Measurements from ENCODE around the gene IL12RB2. TPM values are rescaled to one million over a fixed set of nuclear protein-coding genes. Genes with fewer than 3 reads are reported as not detected.

IL12RB2 gene
- total RNA-seq, 4 donors from 2014 or later: 0.64 to 1.1 TPM; not detected in 2

DNA sequence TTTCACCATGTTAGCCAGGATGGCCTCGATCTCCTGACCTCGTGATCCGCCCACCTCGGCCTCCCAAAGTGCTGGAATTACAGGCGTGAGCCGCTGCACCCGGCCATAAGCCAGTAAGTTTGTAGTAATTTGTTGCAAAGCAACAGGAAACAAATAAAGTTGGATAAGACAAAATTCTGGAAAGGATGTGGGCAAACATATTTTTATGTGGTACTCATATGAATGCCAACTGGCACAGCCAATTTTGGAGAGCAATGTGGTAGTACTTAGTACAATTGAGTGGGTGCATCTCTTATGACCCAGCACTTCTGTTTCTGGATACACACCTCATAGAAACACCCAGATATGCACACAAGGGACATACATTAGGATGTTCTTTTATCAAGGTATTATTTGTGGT, 8.4 kb upstream of the IL12RB2 start:
- H3K4me1 ChIP-seq: no peaks in the 10 kb centered on the region
- intact Hi-C loops (cut with DNase I; ENCODE audit: low total_unique reads): no loop called here
- no peak for DNase-seq
- H3K9me3 ChIP-seq: no peaks in the 10 kb centered on the region
- H3K27ac ChIP-seq: no peak overlapping the region
- TF ChIP-seq, protein P1, sequence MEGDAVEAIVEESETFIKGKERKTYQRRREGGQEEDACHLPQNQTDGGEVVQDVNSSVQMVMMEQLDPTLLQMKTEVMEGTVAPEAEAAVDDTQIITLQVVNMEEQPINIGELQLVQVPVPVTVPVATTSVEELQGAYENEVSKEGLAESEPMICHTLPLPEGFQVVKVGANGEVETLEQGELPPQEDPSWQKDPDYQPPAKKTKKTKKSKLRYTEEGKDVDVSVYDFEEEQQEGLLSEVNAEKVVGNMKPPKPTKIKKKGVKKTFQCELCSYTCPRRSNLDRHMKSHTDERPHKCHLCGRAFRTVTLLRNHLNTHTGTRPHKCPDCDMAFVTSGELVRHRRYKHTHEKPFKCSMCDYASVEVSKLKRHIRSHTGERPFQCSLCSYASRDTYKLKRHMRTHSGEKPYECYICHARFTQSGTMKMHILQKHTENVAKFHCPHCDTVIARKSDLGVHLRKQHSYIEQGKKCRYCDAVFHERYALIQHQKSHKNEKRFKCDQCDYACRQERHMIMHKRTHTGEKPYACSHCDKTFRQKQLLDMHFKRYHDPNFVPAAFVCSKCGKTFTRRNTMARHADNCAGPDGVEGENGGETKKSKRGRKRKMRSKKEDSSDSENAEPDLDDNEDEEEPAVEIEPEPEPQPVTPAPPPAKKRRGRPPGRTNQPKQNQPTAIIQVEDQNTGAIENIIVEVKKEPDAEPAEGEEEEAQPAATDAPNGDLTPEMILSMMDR (IDR thresholded peaks at IDR 0.05): no peak
- no peak for TF ChIP-seq POLR2A (IDR thresholded peaks at IDR 0.05)
- no peak overlapping the region for H3K4me3 ChIP-seq
- H3K27me3 ChIP-seq: no peaks in the 10 kb centered on the region
- H3K36me3 ChIP-seq: no peaks in the 10 kb centered on the region

DNA sequence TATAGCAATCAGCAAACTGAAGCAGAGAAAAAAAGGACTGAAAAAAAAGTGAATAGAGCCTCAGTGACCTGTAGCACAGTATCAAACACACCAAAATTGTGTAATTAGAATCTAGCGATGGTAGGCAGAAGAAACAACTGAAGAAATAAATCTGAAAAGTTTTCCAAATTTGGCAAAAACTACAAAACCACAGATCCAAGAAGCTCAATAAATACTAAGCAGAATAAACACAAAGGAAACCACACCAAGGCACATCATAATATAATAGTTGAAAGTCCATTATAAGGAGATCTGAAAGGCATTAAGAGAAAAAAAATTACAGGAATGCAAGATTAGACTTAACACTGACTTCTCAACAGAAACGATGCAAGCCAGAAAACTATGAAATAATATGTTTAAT, 7.1 kb upstream of the IL12RB2 start:
- no peaks in the 10 kb centered on the region for H3K27me3 ChIP-seq
- H3K4me3 ChIP-seq: no peak overlapping the region
- TF ChIP-seq, protein P1 (IDR thresholded peaks at IDR 0.05): no peak
- TF ChIP-seq POLR2A (IDR thresholded peaks at IDR 0.05): no peak
- no peaks in the 10 kb centered on the region for H3K9me3 ChIP-seq
- H3K36me3 ChIP-seq: no peaks in the 10 kb centered on the region
- H3K27ac ChIP-seq: no peak overlapping the region
- intact Hi-C loops (cut with DNase I; ENCODE audit: low total_unique reads): no loop called here
- no peak for DNase-seq
- no peaks in the 10 kb centered on the region for H3K4me1 ChIP-seq

DNA sequence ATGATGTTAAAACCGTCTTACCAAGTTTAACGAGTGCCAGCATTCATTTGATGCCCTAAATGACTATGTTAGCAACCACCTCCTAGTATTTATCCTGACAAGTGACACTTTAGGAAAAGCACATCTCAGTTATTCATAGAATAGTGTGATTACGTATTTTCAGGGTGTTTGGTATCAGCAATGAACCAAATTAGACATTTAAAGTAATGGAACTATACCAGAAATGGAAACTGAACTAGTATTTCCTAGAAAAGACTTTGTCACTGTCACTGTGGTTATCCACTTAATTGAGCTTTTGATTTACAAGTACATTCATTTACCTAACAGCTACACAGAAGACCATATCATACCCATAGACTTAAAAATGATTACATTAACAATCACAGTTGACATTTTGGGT, 3.6 kb upstream of the IL12RB2 start:
- Histone ChIP-seq H3K9me3 (no peaks in the 10 kb centered on the region), H3K27me3 (peaks cover 0 to 13% of the 10 kb centered on the region in 2 donors), H3K4me3 (no peak overlapping the region), H3K36me3 (no peaks in the 10 kb centered on the region), H3K27ac (no peak overlapping the region), H3K4me1 (no peaks in the 10 kb centered on the region)
- TF ChIP-seq, protein P1 (IDR thresholded peaks at IDR 0.05): no peak
- TF ChIP-seq POLR2A (IDR thresholded peaks at IDR 0.05): no peak
- DNase-seq: no peak
- intact Hi-C loops (cut with DNase I; ENCODE audit: low total_unique reads): no loop called here

DNA sequence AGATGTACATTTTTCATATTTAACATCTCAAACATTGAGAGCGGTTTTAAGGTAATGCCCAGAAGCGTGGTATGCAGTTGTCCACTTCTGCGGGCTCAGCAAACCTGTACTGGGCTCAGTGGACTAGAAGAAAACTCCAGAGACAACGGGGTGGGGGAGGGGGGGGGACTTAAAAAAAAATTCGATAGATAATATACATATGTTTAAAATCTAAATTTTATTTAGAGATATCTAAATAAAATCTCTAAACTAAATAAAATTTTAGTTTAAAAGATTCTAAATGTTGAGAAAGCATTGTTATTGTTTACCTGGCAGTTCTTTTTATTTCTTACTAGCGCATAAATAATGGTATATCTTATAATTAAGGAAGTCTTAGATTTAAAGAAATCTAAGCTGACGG, 1.1 kb upstream of the IL12RB2 start:
- intact Hi-C loops (cut with DNase I; ENCODE audit: low total_unique reads): no loop called here
- Histone ChIP-seq H3K4me3 (no peak overlapping the region), H3K36me3 (no peaks in the 10 kb centered on the region), H3K27me3 (peaks cover 0 to 13% of the 10 kb centered on the region in 2 donors), H3K27ac (no peak overlapping the region), H3K4me1 (no peaks in the 10 kb centered on the region), H3K9me3 (no peaks in the 10 kb centered on the region)
- no peak for TF ChIP-seq POLR2A (IDR thresholded peaks at IDR 0.05)
- TF ChIP-seq, protein P1 (IDR thresholded peaks at IDR 0.05): no peak
- no peak for DNase-seq

DNA sequence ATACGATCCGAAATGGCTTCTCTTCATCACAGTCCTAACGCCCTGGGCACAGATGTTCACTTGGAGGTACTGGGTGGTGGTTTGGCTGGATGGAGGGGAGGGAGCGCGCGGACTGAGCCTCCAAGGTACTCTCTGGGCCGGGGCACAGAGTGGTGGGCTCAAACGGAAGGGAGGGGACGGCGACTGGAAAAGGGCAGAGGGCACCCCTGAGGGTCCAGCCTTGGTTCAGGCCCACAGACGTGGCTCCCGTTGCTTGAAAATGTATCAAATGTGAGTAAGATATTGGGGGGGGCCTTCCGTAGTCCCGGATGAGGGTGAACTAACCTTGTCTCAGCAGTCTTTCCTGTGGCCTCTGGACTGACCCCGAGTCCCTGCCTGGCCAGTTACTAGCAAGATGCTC, 463 bp downstream of the IL12RB2 start:
- no peaks in the 10 kb centered on the region for H3K4me1 ChIP-seq
- no peak for DNase-seq
- H3K4me3 ChIP-seq: no peak overlapping the region
- no peaks in the 10 kb centered on the region for H3K9me3 ChIP-seq
- H3K27me3 ChIP-seq: peaks cover 0 to 13% of the 10 kb centered on the region in 2 donors
- TF ChIP-seq, protein P1 (IDR thresholded peaks at IDR 0.05): no peak
- TF ChIP-seq POLR2A (IDR thresholded peaks at IDR 0.05): no peak
- no peaks in the 10 kb centered on the region for H3K36me3 ChIP-seq
- no peak overlapping the region for H3K27ac ChIP-seq
- intact Hi-C loops (cut with DNase I; ENCODE audit: low total_unique reads): no loop called here

All from uterus (tissue), 4 donors.